GM21360 (cell line): ENCODE measurements around the gene CHL1.

Experiments used
- ATAC-seq: cut with Tn5 transposase; IDR thresholded peaks from one replicate; pipeline ENCODE4 v1.9.1; 2021; ENCODE audit warnings: mild to moderate bottlenecking, moderate library complexity; ENCODE audit not compliant: unreplicated experiment

The CHL1 gene

DNA sequence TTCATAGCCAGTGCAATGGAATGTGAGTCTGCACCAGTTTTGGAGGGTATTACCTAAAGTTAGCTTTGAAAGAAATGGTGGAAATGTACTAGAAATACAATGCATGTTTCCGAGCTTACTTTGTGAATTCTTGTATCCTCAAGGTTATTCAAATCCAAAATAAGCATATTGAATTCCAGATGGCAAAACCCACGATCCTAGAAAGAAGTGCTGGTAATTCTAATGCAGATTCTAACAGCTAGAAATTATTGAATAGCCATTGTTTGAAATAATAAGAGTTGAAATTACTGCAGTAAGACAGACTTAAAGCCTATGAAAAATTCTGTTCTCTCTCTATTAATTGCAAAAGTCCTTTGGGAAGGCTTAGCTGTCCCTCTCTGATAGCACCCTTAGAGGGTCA lies 258.4 kb downstream of the CHL1 start:
- ATAC-seq: no peak

DNA sequence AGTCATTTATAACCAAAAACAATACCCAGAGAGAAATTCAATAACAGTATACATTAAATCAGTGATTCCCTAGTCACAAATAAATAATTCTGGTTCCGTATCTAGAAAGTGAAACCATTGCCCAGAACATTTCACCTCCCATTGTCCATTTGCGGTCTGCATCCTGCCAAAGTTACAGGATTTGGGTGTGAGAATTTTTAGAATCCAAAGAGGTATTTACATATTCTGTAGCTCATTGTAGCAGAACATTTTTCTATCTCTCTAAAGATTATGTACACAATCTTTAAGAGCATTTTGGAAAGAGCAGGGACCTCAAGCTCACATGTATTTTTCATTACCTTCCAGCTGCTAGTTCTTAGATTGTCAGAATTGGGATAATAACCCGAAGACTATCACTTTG lies 261.6 kb downstream of the CHL1 start:
- no peak for ATAC-seq

DNA sequence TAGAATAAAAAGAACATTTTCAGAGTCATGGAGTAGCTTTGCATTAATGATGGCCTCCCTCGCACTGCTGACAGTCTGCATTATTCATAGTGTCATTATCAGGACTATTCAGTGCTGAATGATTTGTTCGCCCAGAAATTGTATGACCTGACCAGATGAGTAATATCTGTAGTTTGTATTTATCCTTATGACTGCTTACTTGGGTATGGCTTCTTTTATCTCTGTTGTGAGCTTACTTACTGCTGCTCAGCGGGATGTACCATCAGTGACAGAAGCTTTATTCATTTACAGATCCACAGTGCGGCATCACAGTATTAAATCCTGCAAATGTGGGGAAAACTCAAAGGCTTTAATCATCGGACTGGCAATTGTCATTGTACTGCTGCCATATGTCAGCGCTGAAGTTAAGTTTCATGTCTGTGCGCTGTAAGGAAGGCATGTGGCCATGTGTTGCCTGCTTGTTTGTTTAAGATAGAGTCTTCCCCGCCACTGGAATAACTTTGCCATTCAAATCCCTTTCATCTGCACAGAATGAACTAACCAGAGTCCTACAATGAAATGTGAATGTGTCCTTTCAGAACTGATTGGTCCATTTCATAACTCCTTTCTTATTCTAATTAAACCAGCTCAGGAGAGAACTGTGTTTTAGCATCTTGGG lies 262.2 kb downstream of the CHL1 start:
- no peak for ATAC-seq
